HFFc6 (cell line): ENCODE measurements around the gene LCN15. TPM values are rescaled to one million over a fixed set of nuclear protein-coding genes. Genes with fewer than 3 reads are reported as not detected.

ENCODE experiments used
- DNase-seq: peaks from one replicate; pipeline ENCODE4 v3.0.0-alpha.2; 2018
- H3K27ac Mint-ChIP-seq: 2 replicates; pipeline ENCODE4 v1.8.0; 2020; ENCODE audit warnings: mild to moderate bottlenecking, mixed read lengths
- H3K27me3 Mint-ChIP-seq: 2 replicates; pipeline ENCODE4 v1.8.0; 2021; ENCODE audit warnings: mild to moderate bottlenecking, moderate library complexity, mixed read lengths; ENCODE audit not compliant: insufficient read depth
- H3K36me3 Mint-ChIP-seq: 2 replicates; pipeline ENCODE4 v1.8.0; 2021; ENCODE audit warnings: low read depth, mixed read lengths
- H3K4me1 Mint-ChIP-seq: 2 replicates; pipeline ENCODE4 v1.8.0; 2020; ENCODE audit warnings: low read depth, mixed read lengths
- H3K4me3 Mint-ChIP-seq: 2 replicates; pipeline ENCODE4 v1.8.0; 2020; ENCODE audit warnings: mild to moderate bottlenecking, moderate library complexity, mixed read lengths
- H3K9me3 Mint-ChIP-seq: 2 replicates; pipeline ENCODE4 v1.8.0; 2020; ENCODE audit warnings: mild to moderate bottlenecking, mixed read lengths
- total RNA-seq, 6 experiments: library from RNA; stranded (reverse); fragmentation: NEBNext Ultra II Directional; extraction: Animal tissue kit (Norgen Biotek cat#: 25700); gene quantifications; 2 replicates in 1 of 6; 3 replicates in 5 of 6; pipeline ENCODE4 v1.2.3, GENCODE V29; 2021
- TF ChIP-seq, protein P1 (sequence below): fragments of 200-600 bp; sonication (generic); IDR thresholded peaks from 2 replicates; pipeline ENCODE4 v1.5.0; 2021; ENCODE audit warnings: antibody characterized with exemption, mild to moderate bottlenecking

LCN15 gene
- total RNA-seq, 6 experiments from 2014 or later = not detected

DNA sequence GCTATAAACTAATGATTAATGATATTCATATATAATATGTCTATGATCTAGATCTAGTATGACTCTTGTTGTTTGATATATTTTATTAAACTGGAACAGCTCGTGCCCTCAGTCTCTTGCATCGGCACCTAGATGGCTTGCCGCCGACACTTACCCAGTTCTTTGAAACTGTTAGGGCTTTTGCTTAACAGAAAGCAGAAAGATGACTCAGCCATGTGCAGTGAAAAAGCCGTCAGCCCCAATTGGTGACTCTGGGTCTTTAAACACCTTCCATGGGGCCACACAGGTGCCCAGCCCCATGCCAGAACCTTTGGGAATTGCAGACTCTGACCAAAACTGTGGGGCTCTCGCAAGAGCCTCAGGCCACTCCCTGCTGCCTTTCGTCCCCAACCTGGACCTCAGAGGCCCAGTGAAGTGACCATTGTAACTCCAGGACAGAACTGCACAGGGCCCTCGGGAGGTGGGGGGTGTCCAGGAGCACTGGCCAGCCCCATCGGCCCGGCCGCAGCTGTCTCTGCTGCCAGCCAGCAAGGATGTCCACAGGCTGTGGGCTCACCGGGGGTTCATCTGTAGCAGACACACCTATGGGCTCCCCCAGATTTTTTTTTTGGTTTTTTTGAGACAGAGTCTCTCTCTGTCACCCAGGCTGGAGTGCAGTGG lies 29.4 kb downstream of the LCN15 start:
- Mint-ChIP-seq H3K4me3 (no peak overlapping the region), H3K9me3 (no peaks in the 10 kb centered on the region), H3K36me3 (no peaks in the 10 kb centered on the region), H3K27me3 (peaks cover 16% of the 10 kb centered on the region; the same call in 1 of the 2 replicates), H3K4me1 (peaks cover 2% of the 10 kb centered on the region; the same call in 1 of the 2 replicates), H3K27ac (no peak overlapping the region)
- no peak for DNase-seq
- TF ChIP-seq, protein P1, sequence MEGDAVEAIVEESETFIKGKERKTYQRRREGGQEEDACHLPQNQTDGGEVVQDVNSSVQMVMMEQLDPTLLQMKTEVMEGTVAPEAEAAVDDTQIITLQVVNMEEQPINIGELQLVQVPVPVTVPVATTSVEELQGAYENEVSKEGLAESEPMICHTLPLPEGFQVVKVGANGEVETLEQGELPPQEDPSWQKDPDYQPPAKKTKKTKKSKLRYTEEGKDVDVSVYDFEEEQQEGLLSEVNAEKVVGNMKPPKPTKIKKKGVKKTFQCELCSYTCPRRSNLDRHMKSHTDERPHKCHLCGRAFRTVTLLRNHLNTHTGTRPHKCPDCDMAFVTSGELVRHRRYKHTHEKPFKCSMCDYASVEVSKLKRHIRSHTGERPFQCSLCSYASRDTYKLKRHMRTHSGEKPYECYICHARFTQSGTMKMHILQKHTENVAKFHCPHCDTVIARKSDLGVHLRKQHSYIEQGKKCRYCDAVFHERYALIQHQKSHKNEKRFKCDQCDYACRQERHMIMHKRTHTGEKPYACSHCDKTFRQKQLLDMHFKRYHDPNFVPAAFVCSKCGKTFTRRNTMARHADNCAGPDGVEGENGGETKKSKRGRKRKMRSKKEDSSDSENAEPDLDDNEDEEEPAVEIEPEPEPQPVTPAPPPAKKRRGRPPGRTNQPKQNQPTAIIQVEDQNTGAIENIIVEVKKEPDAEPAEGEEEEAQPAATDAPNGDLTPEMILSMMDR = no peak

DNA sequence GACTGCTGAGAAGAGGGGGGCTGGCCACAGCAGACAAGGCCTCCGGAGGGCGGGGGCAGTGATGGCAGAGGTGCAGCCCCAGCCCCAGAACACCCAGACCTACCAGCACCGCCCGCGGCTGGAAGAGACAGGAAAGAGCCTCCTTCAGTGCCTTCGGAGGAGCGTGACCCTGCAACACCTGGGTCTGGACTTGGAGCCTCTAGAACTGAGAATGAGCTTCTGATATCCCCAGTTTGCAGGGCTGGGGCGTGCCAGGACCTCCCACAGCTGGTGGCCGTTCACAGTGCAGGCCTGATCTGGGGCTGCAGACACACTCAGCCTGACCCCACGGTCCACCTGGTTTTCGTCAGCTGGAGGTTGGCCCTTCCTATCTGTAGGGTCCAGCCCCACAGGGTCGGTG lies 30.7 kb downstream of the LCN15 start:
- peaks cover 9% of the 10 kb centered on the region; the same call in 1 of the 2 replicates for H3K4me1 Mint-ChIP-seq
- H3K4me3 Mint-ChIP-seq = no peak overlapping the region
- TF ChIP-seq, protein P1 = no peak
- no peaks in the 10 kb centered on the region for H3K36me3 Mint-ChIP-seq
- no peaks in the 10 kb centered on the region for H3K9me3 Mint-ChIP-seq
- H3K27me3 Mint-ChIP-seq = peaks cover 8% of the 10 kb centered on the region; the same call in 1 of the 2 replicates
- no peak for DNase-seq
- no peak overlapping the region for H3K27ac Mint-ChIP-seq

DNA sequence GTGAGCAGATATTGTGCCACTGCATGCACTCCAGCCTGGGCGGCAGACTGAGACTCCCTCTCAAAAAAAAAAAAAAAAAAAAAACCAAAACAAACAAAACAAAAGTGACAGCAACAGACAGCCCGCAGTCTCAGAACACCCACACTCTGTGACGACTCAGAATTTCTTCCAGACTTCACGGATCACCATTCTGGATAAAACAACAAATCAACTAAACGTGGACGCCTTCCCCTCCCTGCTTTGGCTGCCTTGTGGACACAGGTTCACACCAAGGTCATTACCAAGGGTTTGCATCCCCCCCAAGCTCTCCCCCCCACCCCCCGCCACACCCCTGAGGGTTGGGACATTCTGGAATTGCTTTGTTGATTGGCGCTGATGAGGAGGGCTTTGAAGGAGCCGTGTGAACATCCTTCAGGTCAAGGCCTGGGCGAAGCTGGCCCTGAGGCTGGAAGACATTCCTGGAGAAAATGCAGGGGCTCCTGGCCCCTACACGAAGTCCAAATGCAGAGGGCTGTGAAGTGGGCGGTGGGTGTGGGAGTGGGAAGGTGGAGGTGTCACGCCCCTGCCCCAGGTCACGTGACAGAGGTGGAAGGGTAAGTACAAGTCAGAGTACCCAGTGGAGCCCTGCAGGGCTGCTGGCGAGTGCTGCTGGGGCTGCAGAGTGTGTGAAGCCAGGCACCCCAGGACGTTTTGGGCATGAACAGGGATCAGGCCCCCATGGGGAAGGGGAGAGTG lies 31.7 kb downstream of the LCN15 start:
- H3K27me3 Mint-ChIP-seq = peaks cover 8% of the 10 kb centered on the region
- H3K27ac Mint-ChIP-seq = no peak overlapping the region
- TF ChIP-seq, protein P1 = no peak
- peaks cover 9% of the 10 kb centered on the region; the same call in 1 of the 2 replicates for H3K4me1 Mint-ChIP-seq
- H3K4me3 Mint-ChIP-seq = no peak overlapping the region
- peaks cover 1% of the 10 kb centered on the region; the same call in 1 of the 2 replicates for H3K9me3 Mint-ChIP-seq
- H3K36me3 Mint-ChIP-seq = 0 out of 2 replicates have a peak, but pooled peaks cover under 1% of the 10 kb centered on the region
- no peak for DNase-seq

DNA sequence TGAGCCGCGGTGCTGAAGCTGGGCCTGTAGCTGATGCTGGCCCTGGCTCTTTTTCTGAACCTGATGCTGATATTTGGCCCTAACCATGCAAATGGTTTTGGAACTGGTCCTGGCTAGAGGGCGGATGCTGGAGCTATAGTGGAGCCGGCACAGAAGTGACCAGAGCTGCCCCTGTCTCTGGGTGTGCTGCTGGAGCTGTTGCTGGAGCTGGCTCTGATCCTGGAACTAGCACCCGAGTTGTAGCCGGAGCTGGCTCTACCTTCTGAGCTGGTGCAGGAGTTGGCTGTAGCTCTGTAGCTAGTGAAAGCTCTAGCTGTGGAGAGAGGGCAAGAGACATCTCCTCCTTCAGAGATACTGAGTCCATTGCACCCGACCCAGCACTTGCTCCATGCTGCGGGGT lies 34.4 kb downstream of the LCN15 start:
- Mint-ChIP-seq H3K9me3 (peaks cover 5% of the 10 kb centered on the region; the same call in 1 of the 2 replicates), H3K36me3 (peaks cover 15% of the 10 kb centered on the region), H3K4me3 (peak overlapping the region; percentile 11; the same call in 1 of the 2 replicates), H3K4me1 (peaks cover 25% of the 10 kb centered on the region), H3K27ac (no peak overlapping the region), H3K27me3 (peaks cover 12% of the 10 kb centered on the region)
- TF ChIP-seq, protein P1 = no peak
- no peak for DNase-seq

GRCh38 chr9:136729144-136729543 lies 35.2 kb downstream of the LCN15 start:
- peaks cover 5% of the 10 kb centered on the region; the same call in 1 of the 2 replicates for H3K9me3 Mint-ChIP-seq

More at GRCh38 chr9:136729144-136729543, 35.2 kb downstream of the LCN15 start:
- Mint-ChIP-seq H3K36me3 (peaks cover 21% of the 10 kb centered on the region), H3K27ac (no peak overlapping the region), H3K27me3 (peaks cover 12% of the 10 kb centered on the region), H3K4me1 (peaks cover 30% of the 10 kb centered on the region), H3K4me3 (peak overlapping the region; percentile 74)
- TF ChIP-seq, protein P1 = no peak
- no peak for DNase-seq
